ENCODE data around the gene CACNA1E. TPM values are rescaled to one million over a fixed set of nuclear protein-coding genes. Genes with fewer than 3 reads are reported as not detected.
"Not testable (repeated sequence)": the region's sequence is repeated elsewhere in the genome, so short reads cannot be mapped to it uniquely, and the experiment has no call there.

Gene CACNA1E
- total and polyA plus RNA-seq, 9 donors: 0.17 to 0.70 (median 0.38) TPM

DNA sequence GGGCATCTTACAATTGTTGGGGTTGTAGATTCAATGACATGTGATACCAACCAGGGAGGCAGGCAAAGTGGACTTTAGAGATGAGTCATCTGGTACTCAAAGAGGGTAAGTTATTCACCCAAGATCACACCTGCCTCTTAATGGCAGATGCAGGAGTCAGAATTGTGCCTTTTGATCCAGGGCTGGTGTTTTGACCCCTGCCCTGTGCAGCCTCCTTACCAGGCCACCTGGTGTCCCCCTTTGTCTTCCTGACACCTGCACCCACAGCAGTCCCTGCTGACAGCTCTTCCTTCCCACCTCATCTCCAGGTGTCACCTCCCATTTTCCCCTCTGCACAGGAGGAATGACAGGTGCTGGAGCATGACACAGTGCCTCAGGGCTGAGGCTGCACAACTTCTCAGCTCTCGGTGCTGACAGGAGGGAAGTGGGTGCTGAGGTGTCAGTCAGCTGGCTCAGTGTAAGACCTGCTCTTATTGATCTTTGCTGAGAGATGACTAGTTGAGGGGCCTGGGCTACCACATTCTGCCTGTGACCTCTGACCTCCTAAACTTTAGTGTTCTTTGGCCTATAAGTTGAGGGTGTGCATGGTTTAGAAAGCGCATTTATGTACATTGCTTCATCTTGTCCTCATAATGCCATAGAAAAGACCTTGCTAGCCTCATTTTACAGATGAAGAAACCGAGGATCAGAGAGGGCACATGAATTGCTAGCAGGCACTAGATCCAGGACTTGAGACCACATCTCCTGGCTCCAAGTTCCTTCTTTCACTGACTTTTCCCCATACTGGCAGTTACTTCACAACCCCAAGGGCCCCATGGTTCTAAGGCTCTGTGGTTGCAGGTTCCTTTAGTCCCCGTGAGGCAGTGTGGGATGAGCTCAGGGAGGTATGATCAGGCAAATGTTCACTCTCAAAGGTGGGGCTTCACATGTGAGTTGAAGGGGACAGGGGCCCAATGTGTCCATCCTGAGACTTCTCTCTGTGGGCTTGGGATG is 31.3 kb downstream of the CACNA1E start:
- no peaks in the 10 kb centered on the region for H3K9me3 ChIP-seq (replicated peaks; ENCODE audit: control insufficient read depth, low read depth, low read length)
- no peaks in the 10 kb centered on the region for H3K4me1 ChIP-seq (ENCODE audit: control insufficient read depth, insufficient read depth, low read length)
- no peak overlapping the region for H3K27ac ChIP-seq (ENCODE audit: low read length)
- no peak overlapping the region for H3K4me3 ChIP-seq (ENCODE audit: low read length)
- H3K27me3 ChIP-seq (ENCODE audit: control insufficient read depth, insufficient read depth, low read length): peaks cover 2% of the 10 kb centered on the region
- H3K36me3 ChIP-seq (ENCODE audit: control insufficient read depth, insufficient read depth, low read length): no peaks in the 10 kb centered on the region
- 75% methylated on average over 1 of the region's 4 CpGs for WGBS (ENCODE audit: insufficient coverage)
- DNase-seq: no peak

DNA sequence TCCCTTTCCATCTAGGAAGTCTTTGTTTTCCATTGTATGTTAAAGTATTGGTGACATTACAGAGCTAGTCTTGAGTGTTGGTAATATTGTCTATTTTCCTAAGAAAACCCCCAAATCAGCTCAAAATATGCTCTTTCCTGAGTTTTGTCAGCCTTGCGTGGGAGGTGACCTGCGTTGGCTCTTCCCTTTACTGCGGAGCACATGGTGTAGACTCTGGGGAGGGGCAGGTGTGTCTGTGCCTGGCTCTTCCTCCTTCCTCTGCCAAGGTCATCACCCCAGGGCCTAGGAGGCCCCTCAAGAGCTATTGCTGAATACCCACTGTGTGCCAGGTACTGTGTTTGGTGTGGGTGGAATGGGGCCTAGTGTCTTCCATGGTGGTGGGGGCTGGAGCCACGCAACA is 33.4 kb downstream of the CACNA1E start:
- Histone ChIP-seq H3K4me3 (ENCODE audit: low read length) (no peak overlapping the region), H3K36me3 (ENCODE audit: control insufficient read depth, insufficient read depth, low read length) (no peaks in the 10 kb centered on the region), H3K4me1 (ENCODE audit: control insufficient read depth, insufficient read depth, low read length) (no peaks in the 10 kb centered on the region), H3K27me3 (ENCODE audit: control insufficient read depth, insufficient read depth, low read length) (peaks cover under 1% of the 10 kb centered on the region), H3K9me3 (replicated peaks; ENCODE audit: control insufficient read depth, low read depth, low read length) (no peaks in the 10 kb centered on the region), H3K27ac (ENCODE audit: low read length) (no peak overlapping the region)
- no peak for DNase-seq
- WGBS (ENCODE audit: insufficient coverage): 87% methylated on average over 1 of the region's 4 CpGs

DNA sequence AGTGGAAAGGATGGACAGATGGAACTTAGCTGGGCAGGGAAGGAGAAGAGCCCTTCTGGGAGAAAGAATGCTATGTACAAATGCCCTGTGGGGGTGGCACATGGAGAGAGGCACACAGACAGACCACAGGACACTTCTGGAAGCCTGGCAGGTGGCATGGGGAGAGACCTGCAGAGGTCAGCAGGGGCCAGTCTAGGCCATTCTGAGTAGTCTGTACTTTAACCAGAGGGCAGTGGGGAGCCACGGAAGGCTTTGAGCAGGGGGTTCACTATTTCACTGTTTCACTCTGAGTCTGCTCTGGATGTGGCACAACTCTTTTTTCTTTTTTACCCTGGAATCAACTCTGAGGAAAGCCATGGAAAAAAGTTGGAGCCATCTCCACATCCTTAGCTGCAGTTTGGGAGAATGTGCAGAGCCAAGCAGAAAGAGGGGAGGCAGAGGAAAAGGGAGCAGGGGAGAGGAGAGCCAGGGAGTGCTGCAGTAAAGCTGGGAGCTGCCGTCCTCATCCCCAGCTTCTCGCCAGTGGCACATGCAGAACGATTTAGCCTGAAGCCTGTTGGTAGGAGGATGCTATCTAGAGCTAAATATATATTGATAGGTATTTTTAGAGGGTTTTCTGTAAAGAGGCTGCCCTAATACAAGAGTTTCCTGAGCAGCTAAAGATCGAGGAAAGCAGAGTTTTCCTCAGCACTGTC is 34.0 kb downstream of the CACNA1E start:
- peaks cover 2% of the 10 kb centered on the region for H3K27me3 ChIP-seq (ENCODE audit: control insufficient read depth, insufficient read depth, low read length)
- no peaks in the 10 kb centered on the region for H3K4me1 ChIP-seq (ENCODE audit: control insufficient read depth, insufficient read depth, low read length)
- no peak for DNase-seq
- no peaks in the 10 kb centered on the region for H3K9me3 ChIP-seq (replicated peaks; ENCODE audit: control insufficient read depth, low read depth, low read length)
- H3K4me3 ChIP-seq (ENCODE audit: low read length): no peak overlapping the region
- WGBS (ENCODE audit: insufficient coverage): 38% methylated on average over 1 of the region's 5 CpGs
- no peak overlapping the region for H3K27ac ChIP-seq (ENCODE audit: low read length)
- H3K36me3 ChIP-seq (ENCODE audit: control insufficient read depth, insufficient read depth, low read length): no peaks in the 10 kb centered on the region

DNA sequence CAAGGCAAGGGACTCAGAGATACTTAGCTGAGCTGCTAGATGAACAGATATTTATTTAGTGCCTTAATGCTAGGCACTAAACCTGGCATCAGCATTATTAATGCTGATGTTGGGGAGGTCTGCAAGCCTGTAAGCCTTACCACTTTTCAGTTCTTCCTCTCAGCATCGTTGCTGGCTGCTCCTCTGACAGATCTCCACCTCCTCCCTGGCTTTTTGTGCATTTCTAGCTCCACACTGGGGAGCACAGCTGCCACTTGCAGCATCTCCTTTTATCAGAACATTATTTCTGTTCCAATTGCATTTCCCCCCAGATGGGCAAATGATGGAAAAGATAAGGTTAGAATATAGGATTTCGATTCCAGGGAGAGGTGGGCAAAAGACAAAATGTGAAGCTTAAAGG is 34.8 kb downstream of the CACNA1E start:
- WGBS (ENCODE audit: insufficient coverage): 57% methylated on average over 2 of the region's 2 CpGs
- no peaks in the 10 kb centered on the region for H3K36me3 ChIP-seq (ENCODE audit: control insufficient read depth, insufficient read depth, low read length)
- H3K27ac ChIP-seq (ENCODE audit: low read length): no peak overlapping the region
- no peaks in the 10 kb centered on the region for H3K9me3 ChIP-seq (replicated peaks; ENCODE audit: control insufficient read depth, low read depth, low read length)
- no peaks in the 10 kb centered on the region for H3K4me1 ChIP-seq (ENCODE audit: control insufficient read depth, insufficient read depth, low read length)
- H3K27me3 ChIP-seq (ENCODE audit: control insufficient read depth, insufficient read depth, low read length): peaks cover 2% of the 10 kb centered on the region
- H3K4me3 ChIP-seq (ENCODE audit: low read length): no peak overlapping the region
- DNase-seq: no peak

DNA sequence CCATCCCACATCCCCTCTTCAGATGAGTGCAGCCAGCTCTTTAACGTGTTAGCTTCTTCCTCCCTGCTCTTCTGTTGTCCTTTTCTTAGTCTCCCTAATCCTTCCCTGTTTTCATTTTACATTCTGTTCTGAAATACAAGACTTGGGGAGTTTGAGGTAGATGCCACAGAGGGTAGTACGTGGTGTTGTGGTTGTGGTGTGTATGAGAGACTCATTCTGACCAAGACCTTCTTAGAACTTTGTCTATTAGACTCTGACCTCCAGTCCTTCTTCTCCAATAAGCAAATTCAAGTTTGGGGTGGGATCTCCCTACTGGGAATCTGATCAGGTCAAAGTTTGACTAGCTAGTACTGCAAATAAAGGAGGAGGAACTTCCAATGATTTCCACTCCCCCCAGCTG is 39.5 kb downstream of the CACNA1E start:
- no CpG with 5 or more reads among the region's 2 CpGs for WGBS (ENCODE audit: insufficient coverage)
- H3K36me3 ChIP-seq (ENCODE audit: control insufficient read depth, insufficient read depth, low read length): no peaks in the 10 kb centered on the region

DNA sequence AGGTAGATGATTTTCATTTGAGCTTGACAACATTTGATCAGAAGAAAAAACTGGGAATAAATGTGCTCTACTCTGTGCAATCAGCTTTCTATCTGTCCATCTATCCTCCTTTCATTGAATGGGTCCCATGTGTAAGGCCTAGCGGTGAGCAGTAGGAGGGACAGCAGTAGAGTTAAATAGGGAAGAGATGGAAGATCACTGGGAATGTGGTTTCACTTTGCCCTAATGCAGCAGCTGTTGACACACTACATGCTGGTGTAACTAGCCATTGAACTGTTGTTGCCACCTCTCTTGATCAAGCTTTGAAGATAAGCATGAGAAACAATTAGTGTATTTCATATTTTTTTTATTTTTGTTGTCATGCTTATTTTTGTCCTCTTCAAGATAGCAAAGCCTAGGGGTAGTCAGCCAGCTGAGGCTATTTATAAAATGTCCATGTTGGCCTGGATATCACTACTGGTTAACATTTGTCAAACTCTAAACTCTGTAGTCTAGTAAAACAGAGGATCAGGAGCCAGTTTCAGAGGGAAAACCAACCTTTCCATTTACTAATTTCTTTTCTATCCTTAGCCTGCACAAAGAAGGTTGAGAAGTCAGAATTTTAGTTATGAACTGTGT is 41.9 kb downstream of the CACNA1E start:
- no CpG with 5 or more reads among the region's 1 CpG for WGBS (ENCODE audit: insufficient coverage)
- Histone ChIP-seq H3K27me3 (ENCODE audit: control insufficient read depth, insufficient read depth, low read length) (peaks cover 2% of the 10 kb centered on the region), H3K4me3 (ENCODE audit: low read length) (no peak overlapping the region), H3K36me3 (ENCODE audit: control insufficient read depth, insufficient read depth, low read length) (no peaks in the 10 kb centered on the region), H3K4me1 (ENCODE audit: control insufficient read depth, insufficient read depth, low read length) (no peaks in the 10 kb centered on the region), H3K9me3 (replicated peaks; ENCODE audit: control insufficient read depth, low read depth, low read length) (peaks cover 4% of the 10 kb centered on the region), H3K27ac (ENCODE audit: low read length) (no peak overlapping the region)
- no peak for DNase-seq

More for the DNA sequence above, 39.5 kb downstream of the CACNA1E start:
- no peaks in the 10 kb centered on the region for H3K9me3 ChIP-seq (replicated peaks; ENCODE audit: control insufficient read depth, low read depth, low read length)
- H3K27ac ChIP-seq (ENCODE audit: low read length): no peak overlapping the region
- peaks cover 2% of the 10 kb centered on the region for H3K27me3 ChIP-seq (ENCODE audit: control insufficient read depth, insufficient read depth, low read length)
- no peaks in the 10 kb centered on the region for H3K4me1 ChIP-seq (ENCODE audit: control insufficient read depth, insufficient read depth, low read length)
- no peak for DNase-seq
- H3K4me3 ChIP-seq (ENCODE audit: low read length): no peak overlapping the region

DNA sequence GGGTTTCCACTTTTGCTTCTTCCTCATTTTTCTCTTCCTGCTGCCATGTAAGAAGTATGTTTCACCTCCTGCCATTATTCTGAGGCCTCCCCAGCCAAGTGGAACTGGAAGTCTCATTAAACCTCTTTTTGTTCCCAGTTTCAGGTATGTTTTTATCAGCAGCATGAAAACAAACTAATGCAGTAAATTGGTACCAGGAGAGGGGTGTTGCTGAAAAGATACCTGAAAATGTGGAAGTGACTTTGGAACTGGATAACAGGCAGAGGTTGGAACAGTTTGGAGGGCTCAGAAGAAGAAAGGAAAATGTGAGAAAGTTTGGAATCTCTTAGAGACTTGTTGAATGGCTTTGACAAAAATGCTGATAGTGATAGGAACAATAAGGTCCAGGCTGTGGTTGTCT is 44.9 kb downstream of the CACNA1E start:
- H3K27me3 ChIP-seq (ENCODE audit: control insufficient read depth, insufficient read depth, low read length); DNase-seq; H3K4me3 ChIP-seq (ENCODE audit: low read length); H3K27ac ChIP-seq (ENCODE audit: low read length); H3K4me1 ChIP-seq (ENCODE audit: control insufficient read depth, insufficient read depth, low read length); H3K36me3 ChIP-seq (ENCODE audit: control insufficient read depth, insufficient read depth, low read length); H3K9me3 ChIP-seq (replicated peaks; ENCODE audit: control insufficient read depth, low read depth, low read length): not testable (repeated sequence)

DNA sequence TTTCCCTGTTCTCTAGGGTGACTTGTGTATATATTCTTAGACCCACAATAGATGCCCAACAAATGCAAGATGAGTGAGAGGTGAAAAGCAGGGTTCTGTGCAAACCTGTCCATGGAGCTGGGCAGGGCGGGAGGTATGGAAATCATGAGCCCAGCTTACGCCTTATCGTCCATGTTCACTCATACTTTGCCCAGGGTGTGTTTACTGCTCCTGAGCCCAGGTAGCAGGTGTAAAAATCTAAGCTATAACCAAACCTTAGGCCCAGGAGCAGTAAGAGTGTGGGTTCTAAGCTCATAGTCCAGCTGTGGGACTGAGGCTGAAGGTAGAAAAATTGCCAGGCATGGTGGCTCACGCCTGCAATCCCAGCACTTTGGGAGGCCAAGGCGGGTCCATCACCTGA is 48.1 kb downstream of the CACNA1E start:
- Histone ChIP-seq H3K27me3 (ENCODE audit: control insufficient read depth, insufficient read depth, low read length) (no peaks in the 10 kb centered on the region), H3K27ac (ENCODE audit: low read length) (no peak overlapping the region), H3K4me3 (ENCODE audit: low read length) (no peak overlapping the region), H3K4me1 (ENCODE audit: control insufficient read depth, insufficient read depth, low read length) (no peaks in the 10 kb centered on the region), H3K9me3 (replicated peaks; ENCODE audit: control insufficient read depth, low read depth, low read length) (peaks cover 4% of the 10 kb centered on the region), H3K36me3 (ENCODE audit: control insufficient read depth, insufficient read depth, low read length) (no peaks in the 10 kb centered on the region)
- no peak for DNase-seq
- WGBS (ENCODE audit: insufficient coverage): 98% methylated on average over 5 of the region's 5 CpGs

DNA sequence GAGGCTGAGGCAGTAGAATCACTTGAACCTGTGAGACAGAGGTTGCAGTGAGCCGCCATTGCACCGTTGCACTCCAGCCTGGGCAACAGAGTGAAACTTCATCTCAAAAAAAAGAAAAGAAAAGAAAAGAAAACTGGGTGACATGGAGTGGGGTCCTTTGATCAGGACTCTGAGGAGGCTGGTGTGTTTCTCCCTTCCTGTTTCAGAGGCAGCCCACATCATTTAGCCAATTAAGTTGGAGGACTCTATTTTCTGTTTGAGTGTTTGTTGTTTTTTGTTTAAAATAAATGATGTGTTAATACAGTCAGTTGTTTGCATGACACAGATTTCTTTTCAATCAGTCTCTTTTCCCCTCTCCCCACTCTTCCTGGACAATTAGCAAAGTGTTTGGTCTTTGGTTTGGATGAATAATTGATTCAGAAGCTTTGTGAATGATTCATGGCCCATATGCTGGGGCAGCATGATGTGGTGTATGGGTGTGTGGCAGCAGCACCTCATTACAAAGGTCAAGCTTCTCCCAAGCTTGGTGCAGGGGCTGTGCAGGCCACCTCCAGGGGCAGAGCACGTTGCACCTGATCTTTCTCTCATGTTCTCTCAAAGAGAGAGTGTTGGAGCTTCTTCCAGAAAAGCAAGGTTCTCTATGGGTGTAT is 48.8 kb downstream of the CACNA1E start:
- Histone ChIP-seq H3K27ac (ENCODE audit: low read length) (no peak overlapping the region), H3K27me3 (ENCODE audit: control insufficient read depth, insufficient read depth, low read length) (no peaks in the 10 kb centered on the region), H3K36me3 (ENCODE audit: control insufficient read depth, insufficient read depth, low read length) (no peaks in the 10 kb centered on the region), H3K4me1 (ENCODE audit: control insufficient read depth, insufficient read depth, low read length) (no peaks in the 10 kb centered on the region), H3K4me3 (ENCODE audit: low read length) (no peak overlapping the region), H3K9me3 (replicated peaks; ENCODE audit: control insufficient read depth, low read depth, low read length) (peaks cover 4% of the 10 kb centered on the region)
- no peak for DNase-seq
- no CpG with 5 or more reads among the region's 3 CpGs for WGBS (ENCODE audit: insufficient coverage)

DNA sequence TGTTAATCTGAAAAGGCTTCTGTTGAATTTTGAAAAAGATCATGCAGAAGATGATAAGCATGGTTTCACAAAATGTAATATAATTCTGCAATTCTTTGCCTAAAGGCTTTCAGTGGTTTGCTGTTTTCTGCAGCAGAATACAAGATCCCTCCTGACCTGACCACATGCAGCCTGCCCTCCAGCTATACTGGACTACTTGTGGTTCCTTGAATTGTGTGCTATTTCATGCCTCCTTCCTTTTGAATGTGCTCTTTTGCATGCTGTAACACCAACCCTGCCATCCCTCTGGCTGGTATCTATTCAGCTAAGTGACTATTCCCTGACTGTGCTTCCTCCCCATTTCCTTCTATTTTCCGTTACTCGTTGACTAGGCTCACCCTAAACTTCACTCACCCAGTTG is 55.5 kb downstream of the CACNA1E start:
- Histone ChIP-seq H3K27ac (ENCODE audit: low read length) (no peak overlapping the region), H3K27me3 (ENCODE audit: control insufficient read depth, insufficient read depth, low read length) (no peaks in the 10 kb centered on the region), H3K4me1 (ENCODE audit: control insufficient read depth, insufficient read depth, low read length) (no peaks in the 10 kb centered on the region), H3K9me3 (replicated peaks; ENCODE audit: control insufficient read depth, low read depth, low read length) (no peaks in the 10 kb centered on the region), H3K4me3 (ENCODE audit: low read length) (no peak overlapping the region), H3K36me3 (ENCODE audit: control insufficient read depth, insufficient read depth, low read length) (no peaks in the 10 kb centered on the region)
- DNase-seq: no peak
- no CpG with 5 or more reads among the region's 2 CpGs for WGBS (ENCODE audit: insufficient coverage)

Data from muscle of leg (tissue), 11 donors.